GM12801 (cell line): ENCODE measurements around the gene DYNC2I2.

Experiments used
- CTCF ChIP-seq: IDR thresholded peaks from one replicate; pipeline ENCODE4 v1.5.1; 2011; ENCODE audit warnings: control low read depth; ENCODE audit not compliant: insufficient read length; ENCODE audit errors: extremely low read depth

Gene DYNC2I2

GRCh38 chr9:128593856-128594255 lies 62.8 kb downstream of the DYNC2I2 start:
- TF ChIP-seq CTCF: no peak

GRCh38 chr9:128593039-128593438 lies 63.6 kb downstream of the DYNC2I2 start:
- TF ChIP-seq CTCF: no peak

GRCh38 chr9:128588581-128589233 lies 67.9 kb downstream of the DYNC2I2 start:
- no peak for TF ChIP-seq CTCF

GRCh38 chr9:128587453-128587852 lies 69.2 kb downstream of the DYNC2I2 start:
- TF ChIP-seq CTCF: no peak
